Fibroblast of lung (primary cell): ENCODE results near the gene WDR5B. TPM values are rescaled to one million over a fixed set of nuclear protein-coding genes. Genes with fewer than 3 reads are reported as not detected.

Experiments
- DNase-seq, 2 donors: peaks; one replicate each; pipeline versions ENCODE4 v3.0.0 to v3.0.0-alpha.2; 2010; ENCODE audit warnings: low read depth in 2 of 2
- H2AFZ ChIP-seq: 2 replicates; pipeline ENCODE4 v1.5.1; 2012; ENCODE audit warnings: low read length, control low read depth, inconsistent platforms
- H3K27ac ChIP-seq: 2 replicates; pipeline ENCODE4 v1.5.1; 2011; ENCODE audit warnings: low read length, control low read depth; ENCODE audit not compliant: insufficient read depth
- H3K27me3 ChIP-seq: 2 replicates; pipeline ENCODE4 v1.5.1; 2011; ENCODE audit warnings: mild to moderate bottlenecking, low read length; ENCODE audit not compliant: control insufficient read depth, insufficient read depth
- H3K36me3 ChIP-seq: 2 replicates; pipeline ENCODE4 v1.5.1; 2011; ENCODE audit warnings: low read length; ENCODE audit not compliant: control insufficient read depth, insufficient read depth
- H3K4me1 ChIP-seq: 2 replicates; pipeline ENCODE4 v1.5.1; 2011; ENCODE audit warnings: low read length; ENCODE audit not compliant: control insufficient read depth, insufficient read depth; ENCODE audit errors: extremely low read depth
- H3K4me2 ChIP-seq: 2 replicates; pipeline ENCODE4 v1.5.1; 2011; ENCODE audit warnings: low read length, control low read depth; ENCODE audit not compliant: insufficient read depth; ENCODE audit errors: extremely low read depth
- H3K4me3 ChIP-seq, 4 experiments: fragments of 200-600 bp in 1 of 4; sonication (generic) in 1 of 4; replicated peaks in 1 of 4; 2 replicates each; pipeline ENCODE4 v1.5.1; 2011 to 2016; ENCODE audit warnings: low read length in 4 of 4, low read depth in 3 of 4, mild to moderate bottlenecking in 3 of 4, control low read depth in 2 of 4, inconsistent platforms in 1 of 4, mixed read lengths in 1 of 4; ENCODE audit not compliant: insufficient read depth in 1 of 4; ENCODE audit errors: control extremely low read depth in 1 of 4
- H3K79me2 ChIP-seq: 2 replicates; pipeline ENCODE4 v1.5.1; 2012; ENCODE audit warnings: mild to moderate bottlenecking, low read length, inconsistent platforms; ENCODE audit not compliant: control insufficient read depth, insufficient read depth
- H3K9ac ChIP-seq: 2 replicates; pipeline ENCODE4 v1.5.1; 2011; ENCODE audit warnings: mild to moderate bottlenecking, low read length, control low read depth; ENCODE audit not compliant: insufficient read depth
- H3K9me3 ChIP-seq: 2 replicates; pipeline ENCODE4 v1.5.1; 2012; ENCODE audit warnings: low read depth, low read length; ENCODE audit not compliant: control insufficient read depth, insufficient read depth
- H4K20me1 ChIP-seq: 2 replicates; pipeline ENCODE4 v1.5.1; 2011; ENCODE audit warnings: low read length; ENCODE audit not compliant: control insufficient read depth, insufficient read depth; ENCODE audit errors: extremely low read depth
- CTCF ChIP-seq, 2 donors: IDR thresholded peaks in 1 of 2; conservative IDR thresholded peaks in 1 of 2; 1 replicate in 1 of 2; 2 replicates in 1 of 2; pipeline ENCODE4 v1.5.1; 2011 to 2012; ENCODE audit warnings: low read length in 2 of 2, control low read depth in 1 of 2, inconsistent platforms in 1 of 2, low read depth in 1 of 2, mild to moderate bottlenecking in 1 of 2
- EZH2 ChIP-seq: IDR thresholded peaks from 2 replicates; pipeline ENCODE4 v1.5.1; 2012; ENCODE audit warnings: low read length, control low read depth, mild to moderate bottlenecking; ENCODE audit errors: missing control alignments
- polyA plus RNA-seq, 2 donors: library from polyadenylated mRNA; depleted of rRNA in 1 of 2; stranded (reverse) in 1 of 2; unstranded in 1 of 2; fragments of >200 nt; gene quantifications; 2 replicates each; pipeline ENCODE4 v1.2.1, GENCODE V29; 2011 to 2012; ENCODE audit warnings: missing spikeins in 1 of 2
- total RNA-seq: library from RNA; depleted of rRNA; stranded (reverse); fragments of >200 nt; gene quantifications from 2 replicates; pipeline ENCODE4 v1.2.1, GENCODE V29; 2014

Gene WDR5B
- total and polyA plus RNA-seq, 2 donors (not counting 1 experiment from before 2014, with no cell fraction given), result 6.6 to 7.2 TPM

GRCh38 chr3:122389892-122390291 is 26.0 kb downstream of the WDR5B start:
- Histone ChIP-seq H3K4me1 (no peaks in the 10 kb centered on the region), H3K27me3 (no peaks in the 10 kb centered on the region), H3K79me2 (no peaks in the 10 kb centered on the region), H3K4me3 (no peak overlapping the region), H3K4me2 (no peak overlapping the region), H3K9me3 (no peaks in the 10 kb centered on the region), H3K9ac (no peak overlapping the region), H2AFZ (no peak overlapping the region), H4K20me1 (no peaks in the 10 kb centered on the region), H3K36me3 (no peaks in the 10 kb centered on the region), H3K27ac (no peak overlapping the region)
- TF ChIP-seq EZH2, result no peak
- no peak for TF ChIP-seq CTCF (conservative IDR thresholded peaks at IDR 0.05 in 1 of 2, IDR thresholded peaks at IDR 0.05 in 1 of 2; ENCODE audit: low read depth in 1 of 2, low read length in 2 of 2)
- no peak for DNase-seq

GRCh38 chr3:122389197-122389596 is 26.7 kb downstream of the WDR5B start:
- no peak overlapping the region for H2AFZ ChIP-seq
- no peaks in the 10 kb centered on the region for H3K36me3 ChIP-seq
- no peaks in the 10 kb centered on the region for H4K20me1 ChIP-seq
- no peaks in the 10 kb centered on the region for H3K9me3 ChIP-seq
- no peaks in the 10 kb centered on the region for H3K4me1 ChIP-seq
- H3K4me2 ChIP-seq, result no peak overlapping the region
- H3K9ac ChIP-seq, result no peak overlapping the region
- H3K27me3 ChIP-seq, result no peaks in the 10 kb centered on the region
- no peak overlapping the region for H3K27ac ChIP-seq
- TF ChIP-seq CTCF (conservative IDR thresholded peaks at IDR 0.05 in 1 of 2, IDR thresholded peaks at IDR 0.05 in 1 of 2; ENCODE audit: low read depth in 1 of 2, low read length in 2 of 2), result no peak
- TF ChIP-seq EZH2, result no peak
- H3K4me3 ChIP-seq, result no peak overlapping the region
- no peaks in the 10 kb centered on the region for H3K79me2 ChIP-seq
- DNase-seq, result no peak

GRCh38 chr3:122387709-122388108 is 28.2 kb downstream of the WDR5B start:
- no peak overlapping the region for H2AFZ ChIP-seq
- H3K27me3 ChIP-seq, result no peaks in the 10 kb centered on the region
- no peaks in the 10 kb centered on the region for H4K20me1 ChIP-seq
- H3K4me3 ChIP-seq, result no peak overlapping the region
- H3K36me3 ChIP-seq, result no peaks in the 10 kb centered on the region
- H3K9ac ChIP-seq, result no peak overlapping the region
- H3K9me3 ChIP-seq, result no peaks in the 10 kb centered on the region
- peaks cover 3% of the 10 kb centered on the region for H3K79me2 ChIP-seq
- TF ChIP-seq EZH2, result no peak
- TF ChIP-seq CTCF (conservative IDR thresholded peaks at IDR 0.05 in 1 of 2, IDR thresholded peaks at IDR 0.05 in 1 of 2; ENCODE audit: low read depth in 1 of 2, low read length in 2 of 2), result no peak
- no peak for DNase-seq
- no peak overlapping the region for H3K4me2 ChIP-seq
- peaks cover 4% of the 10 kb centered on the region for H3K4me1 ChIP-seq
- no peak overlapping the region for H3K27ac ChIP-seq
